ENCODE data around the gene GPR146. TPM values are rescaled to one million over a fixed set of nuclear protein-coding genes. Genes with fewer than 3 reads are reported as not detected.
"Not testable (repeated sequence)": the region's sequence is repeated elsewhere in the genome, so short reads cannot be mapped to it uniquely, and the experiment has no call there.

Gene GPR146
- total RNA-seq, 3 donors from 2014 or later: 24.1 to 56.8 (median 43.6) TPM

- Histone ChIP-seq H3K4me1 (peaks cover 0 to 8% of the 10 kb centered on the region in 2 donors), H3K27me3 (no peaks in the 10 kb centered on the region), H3K9me3 (no peaks in the 10 kb centered on the region), H3K36me3 (no peaks in the 10 kb centered on the region), H3K4me3 (no peak overlapping the region), H3K27ac (no peak overlapping the region)
- no peak for TF ChIP-seq POLR2AphosphoS5 (IDR thresholded peaks at IDR 0.05)
- TF ChIP-seq POLR2A (IDR thresholded peaks at IDR 0.05): no peak
- TF ChIP-seq CTCF (IDR thresholded peaks at IDR 0.05): no peak
- DNase-seq (ENCODE audit: low spot score in 2 of 2): no peak
- intact Hi-C loops (cut with DNase I; ENCODE audit: low total_unique reads): no loop called here
These were observed 11.7 kb upstream of the GPR146 start for GRCh38 chr7:1032536-1033181.

- no peak for TF ChIP-seq CTCF (IDR thresholded peaks at IDR 0.05)
- no peak for TF ChIP-seq POLR2A (IDR thresholded peaks at IDR 0.05)
- no peak for TF ChIP-seq POLR2AphosphoS5 (IDR thresholded peaks at IDR 0.05)
- DNase-seq (ENCODE audit: low spot score in 2 of 2): no peak
- intact Hi-C loops (cut with DNase I; ENCODE audit: low total_unique reads): no loop called here
These were observed 10.7 kb upstream of the GPR146 start for GRCh38 chr7:1033546-1034145.

GRCh38 chr7:1034769-1035168, 9.6 kb upstream of the GPR146 start:
- H3K27ac ChIP-seq; H3K9me3 ChIP-seq; H3K36me3 ChIP-seq; H3K27me3 ChIP-seq; H3K4me1 ChIP-seq; H3K4me3 ChIP-seq; DNase-seq (ENCODE audit: low spot score in 2 of 2); intact Hi-C loops (cut with DNase I; ENCODE audit: low total_unique reads): not testable (repeated sequence)

More at GRCh38 chr7:1033546-1034145, 10.7 kb upstream of the GPR146 start:
- Histone ChIP-seq H3K27me3 (no peaks in the 10 kb centered on the region), H3K4me1 (peaks cover 0 to 8% of the 10 kb centered on the region in 2 donors), H3K9me3 (no peaks in the 10 kb centered on the region), H3K27ac (peak overlapping the region in 1 of 2 donors; percentile 36), H3K36me3 (no peaks in the 10 kb centered on the region), H3K4me3 (no peak overlapping the region)

GRCh38 chr7:1036164-1036928, 8.0 kb upstream of the GPR146 start:
- H3K9me3 ChIP-seq; DNase-seq (ENCODE audit: low spot score in 2 of 2); H3K4me1 ChIP-seq; H3K27me3 ChIP-seq; H3K27ac ChIP-seq; H3K4me3 ChIP-seq; intact Hi-C loops (cut with DNase I; ENCODE audit: low total_unique reads); H3K36me3 ChIP-seq: not testable (repeated sequence)

GRCh38 chr7:1040233-1040632, 4.1 kb upstream of the GPR146 start:
- not testable (repeated sequence) for H3K27ac ChIP-seq

GRCh38 chr7:1040790-1041189, 3.6 kb upstream of the GPR146 start:
- TF ChIP-seq POLR2AphosphoS5 (IDR thresholded peaks at IDR 0.05) (no peak), CTCF (IDR thresholded peaks at IDR 0.05) (no peak), POLR2A (IDR thresholded peaks at IDR 0.05) (no peak)
- H3K36me3 ChIP-seq: no peaks in the 10 kb centered on the region
- H3K9me3 ChIP-seq: no peaks in the 10 kb centered on the region
- peak overlapping the region in 1 of 3 donors; percentile 44 for H3K4me3 ChIP-seq
- no peaks in the 10 kb centered on the region for H3K27me3 ChIP-seq
- intact Hi-C loops (cut with DNase I; ENCODE audit: low total_unique reads): no loop called here
- no peak for DNase-seq (ENCODE audit: low spot score in 2 of 2)
- H3K27ac ChIP-seq: no peak overlapping the region
- peaks cover 10 to 13% of the 10 kb centered on the region in 2 donors for H3K4me1 ChIP-seq

More at GRCh38 chr7:1040233-1040632, 4.1 kb upstream of the GPR146 start:
- H3K4me3 ChIP-seq; intact Hi-C loops (cut with DNase I; ENCODE audit: low total_unique reads); DNase-seq (ENCODE audit: low spot score in 2 of 2); H3K9me3 ChIP-seq; H3K4me1 ChIP-seq; H3K36me3 ChIP-seq; H3K27me3 ChIP-seq: not testable (repeated sequence)
